Measurements from ENCODE around the gene CRLF1. TPM values are rescaled to one million over a fixed set of nuclear protein-coding genes. Genes with fewer than 3 reads are reported as not detected.

CRLF1 gene
- total RNA-seq, 4 donors from 2014 or later, result 10.9 to 67.4 (median 42.7) TPM

GRCh38 chr19:18651733-18652132 lies 45.1 kb upstream of the CRLF1 start:
- H3K4me3 ChIP-seq, result no peak overlapping the region
- no peak for ATAC-seq
- TF ChIP-seq POLR2A (IDR thresholded peaks at IDR 0.05) (no peak), CTCF (IDR thresholded peaks at IDR 0.05) (no peak), POLR2AphosphoS5 (IDR thresholded peaks at IDR 0.05) (no peak)
- peak overlapping the region; percentile 79 to 98 (median 90) for H3K27ac ChIP-seq
- no peaks in the 10 kb centered on the region for H3K27me3 ChIP-seq
- H3K36me3 ChIP-seq, result no peaks in the 10 kb centered on the region
- whole genome bisulfite sequencing, 2 donors (ENCODE audit: low coverage in 1 of 2), result 80% methylated on average over 2 of the region's 6 CpGs; no CpG with 5 or more reads in 1 of the 2 donors
- no peaks in the 10 kb centered on the region for H3K9me3 ChIP-seq
- peaks cover 2 to 84% (median 38%) of the 10 kb centered on the region in 3 donors for H3K4me1 ChIP-seq

- WGBS, 2 donors (ENCODE audit: low coverage in 1 of 2), result no CpG with 5 or more reads among the region's 1 CpG
- no peak for ATAC-seq
- H3K4me3 ChIP-seq, result no peak overlapping the region
Measured at GRCh38 chr19:18651300-18651699, 44.7 kb upstream of the CRLF1 start.

DNA sequence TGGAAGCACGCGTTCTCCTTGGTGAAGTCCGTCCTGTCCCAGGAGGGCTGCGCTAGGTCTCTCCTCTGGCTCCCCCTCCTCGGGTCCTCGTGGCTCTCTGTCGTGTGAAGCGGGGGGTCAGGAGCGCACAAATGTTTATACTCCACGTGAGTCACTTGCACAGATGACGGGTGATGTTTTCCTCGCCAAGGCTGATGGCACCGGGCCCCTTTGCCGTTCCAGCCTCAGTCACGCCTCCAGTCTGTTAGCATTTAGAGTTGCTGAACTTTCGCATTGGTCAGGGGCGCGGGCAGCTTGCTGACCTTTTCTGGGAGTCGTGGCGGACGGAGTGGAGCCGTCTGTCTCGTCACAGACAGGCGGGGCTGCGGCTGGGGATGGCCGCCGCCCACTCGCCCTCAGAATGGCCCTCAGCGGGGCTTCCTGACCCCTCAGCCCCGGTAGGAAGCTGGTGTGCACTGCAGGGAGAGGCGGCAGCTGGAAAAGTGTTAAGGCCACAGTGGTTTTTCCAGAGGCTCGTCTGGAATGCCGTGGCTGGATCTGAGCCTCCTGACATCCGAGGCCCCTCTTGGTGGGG lies 44.0 kb upstream of the CRLF1 start:
- peaks cover 2 to 84% (median 42%) of the 10 kb centered on the region in 3 donors for H3K4me1 ChIP-seq
- WGBS, 2 donors (ENCODE audit: low coverage in 1 of 2), result 11 to 17% methylated on average over 5 to 10 of the region's 34 CpGs

More at GRCh38 chr19:18651300-18651699, 44.7 kb upstream of the CRLF1 start:
- Histone ChIP-seq H3K4me1 (peaks cover 2 to 84% (median 38%) of the 10 kb centered on the region in 3 donors), H3K27ac (peak overlapping the region; percentile 79 to 98 (median 90)), H3K27me3 (no peaks in the 10 kb centered on the region), H3K9me3 (no peaks in the 10 kb centered on the region), H3K36me3 (no peaks in the 10 kb centered on the region)
- TF ChIP-seq CTCF (IDR thresholded peaks at IDR 0.05) (no peak), POLR2AphosphoS5 (IDR thresholded peaks at IDR 0.05) (no peak), EP300 (IDR thresholded peaks at IDR 0.05) (no peak), POLR2A (IDR thresholded peaks at IDR 0.05) (no peak)

GRCh38 chr19:18650021-18650390 lies 43.4 kb upstream of the CRLF1 start:
- Histone ChIP-seq H3K4me1 (peaks cover 2 to 84% (median 47%) of the 10 kb centered on the region in 3 donors), H3K27ac (peak overlapping the region; percentile 79 to 98 (median 90)), H3K36me3 (no peaks in the 10 kb centered on the region), H3K27me3 (no peaks in the 10 kb centered on the region), H3K4me3 (peak overlapping the region in 1 of 2 donors; percentile 37), H3K9me3 (no peaks in the 10 kb centered on the region)
- ATAC-seq, result peak; percentile 73
- WGBS, 2 donors (ENCODE audit: low coverage in 1 of 2), result 2 to 15% methylated on average over 10 to 13 of the region's 17 CpGs
- TF ChIP-seq POLR2A (IDR thresholded peaks at IDR 0.05) (peak in 1 of 2 donors; percentile 27), EP300 (IDR thresholded peaks at IDR 0.05) (no peak)

More for the DNA sequence above, 44.0 kb upstream of the CRLF1 start:
- Histone ChIP-seq H3K4me3 (peak overlapping the region in 1 of 2 donors; percentile 37), H3K9me3 (no peaks in the 10 kb centered on the region), H3K27ac (peak overlapping the region; percentile 79 to 98 (median 90)), H3K36me3 (no peaks in the 10 kb centered on the region), H3K27me3 (no peaks in the 10 kb centered on the region)
- no peak for TF ChIP-seq POLR2A (IDR thresholded peaks at IDR 0.05)
- TF ChIP-seq CTCF (IDR thresholded peaks at IDR 0.05), result peak in 1 of 4 experiments; percentile 18
- peak; percentile 92 for TF ChIP-seq POLR2AphosphoS5 (IDR thresholded peaks at IDR 0.05)
- ATAC-seq, result peak; percentile 89

DNA sequence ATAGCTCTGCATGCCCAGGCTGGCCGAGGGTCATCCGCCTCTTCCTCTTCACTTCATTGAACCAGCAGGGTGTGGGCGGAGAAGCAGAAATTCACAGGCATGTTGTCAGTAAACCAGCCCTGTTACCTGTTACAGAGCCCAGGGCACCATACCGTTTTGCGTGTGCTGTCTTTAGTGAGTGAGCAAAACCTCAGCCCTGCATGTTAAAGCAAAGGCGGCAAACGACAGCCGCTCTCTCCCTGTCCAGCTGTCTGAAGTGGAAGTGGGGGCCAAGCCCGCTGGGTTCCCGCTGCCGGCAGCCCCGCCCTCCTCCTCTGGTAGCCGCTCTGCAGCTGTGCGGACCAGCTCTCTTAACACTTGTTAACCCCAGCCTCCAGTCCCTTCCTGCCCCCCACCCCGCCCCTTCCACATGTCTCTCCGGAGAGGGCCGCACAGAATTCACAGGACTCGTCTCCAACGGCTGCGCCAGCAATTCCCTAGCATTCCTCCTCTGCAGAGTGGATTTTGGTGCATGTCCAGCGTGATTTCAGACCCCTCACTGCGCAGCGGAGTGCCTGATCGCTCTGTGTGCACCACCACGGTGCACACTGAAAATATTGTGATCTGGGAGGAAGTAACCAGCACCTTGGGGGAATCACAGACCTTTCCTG lies 42.9 kb upstream of the CRLF1 start:
- TF ChIP-seq POLR2A (IDR thresholded peaks at IDR 0.05), result no peak
- TF ChIP-seq CTCF (IDR thresholded peaks at IDR 0.05), result no peak
- TF ChIP-seq POLR2AphosphoS5 (IDR thresholded peaks at IDR 0.05), result no peak
- TF ChIP-seq EP300 (IDR thresholded peaks at IDR 0.05), result no peak
- H3K36me3 ChIP-seq, result no peaks in the 10 kb centered on the region
- WGBS, 2 donors (ENCODE audit: low coverage in 1 of 2), result 50% methylated on average over 2 of the region's 25 CpGs; no CpG with 5 or more reads in 1 of the 2 donors
- peaks cover 2 to 84% (median 52%) of the 10 kb centered on the region in 3 donors for H3K4me1 ChIP-seq
- ATAC-seq, result peak; percentile 60
- no peaks in the 10 kb centered on the region for H3K27me3 ChIP-seq
- H3K9me3 ChIP-seq, result no peaks in the 10 kb centered on the region
- peak overlapping the region in 1 of 2 donors; percentile 37 for H3K4me3 ChIP-seq
- H3K27ac ChIP-seq, result peak overlapping the region; percentile 79 to 98 (median 90)

Data from gastroesophageal sphincter (tissue), 4 donors.